ENCODE data around the gene PADI3.

GRCh38 chr1:17244821-17245740, 3.8 kb upstream of the PADI3 start:
- TF ChIP-seq CTCF (IDR thresholded peaks at IDR 0.05) (no peak), POLR2A (IDR thresholded peaks at IDR 0.05) (no peak)
